GM21723 (cell line): ENCODE measurements around the gene VPS13D.

Experiments used
- ATAC-seq: cut with Tn5 transposase; IDR thresholded peaks from one replicate; pipeline ENCODE4 v1.9.1; 2021; ENCODE audit warnings: mild to moderate bottlenecking, moderate library complexity; ENCODE audit not compliant: unreplicated experiment

The VPS13D gene

DNA sequence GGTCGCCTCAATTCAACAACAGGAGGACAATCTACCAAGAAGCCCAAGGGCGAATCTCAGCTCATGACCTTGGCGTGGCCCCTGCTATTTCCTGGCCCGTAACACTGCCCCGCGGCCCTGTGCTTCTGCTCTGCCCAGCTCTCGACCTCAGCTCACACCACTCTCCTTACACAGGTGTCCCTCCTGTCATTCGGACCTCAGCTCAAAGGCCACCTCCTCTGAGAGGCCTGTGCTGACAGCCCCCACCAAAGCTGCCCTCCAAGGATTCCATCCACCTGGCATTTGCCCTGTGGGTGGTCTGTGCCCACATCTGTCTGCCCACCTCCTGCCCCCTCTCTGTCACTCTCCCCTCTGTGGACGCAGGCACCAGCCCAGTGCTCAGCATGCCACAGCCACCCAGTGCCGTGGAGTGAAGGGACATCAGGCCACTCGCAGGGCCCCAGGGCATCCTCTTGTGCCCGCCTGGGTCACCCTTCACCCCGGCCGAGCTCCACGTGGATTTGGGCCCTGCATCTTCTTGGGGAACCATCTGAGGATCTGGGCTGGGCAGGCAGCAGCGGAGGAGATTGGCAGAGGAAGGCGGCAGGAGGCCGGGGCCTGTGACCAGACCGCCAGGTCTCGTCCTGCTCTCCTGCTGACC is 317.9 kb downstream of the VPS13D start:
- ATAC-seq: no peak

DNA sequence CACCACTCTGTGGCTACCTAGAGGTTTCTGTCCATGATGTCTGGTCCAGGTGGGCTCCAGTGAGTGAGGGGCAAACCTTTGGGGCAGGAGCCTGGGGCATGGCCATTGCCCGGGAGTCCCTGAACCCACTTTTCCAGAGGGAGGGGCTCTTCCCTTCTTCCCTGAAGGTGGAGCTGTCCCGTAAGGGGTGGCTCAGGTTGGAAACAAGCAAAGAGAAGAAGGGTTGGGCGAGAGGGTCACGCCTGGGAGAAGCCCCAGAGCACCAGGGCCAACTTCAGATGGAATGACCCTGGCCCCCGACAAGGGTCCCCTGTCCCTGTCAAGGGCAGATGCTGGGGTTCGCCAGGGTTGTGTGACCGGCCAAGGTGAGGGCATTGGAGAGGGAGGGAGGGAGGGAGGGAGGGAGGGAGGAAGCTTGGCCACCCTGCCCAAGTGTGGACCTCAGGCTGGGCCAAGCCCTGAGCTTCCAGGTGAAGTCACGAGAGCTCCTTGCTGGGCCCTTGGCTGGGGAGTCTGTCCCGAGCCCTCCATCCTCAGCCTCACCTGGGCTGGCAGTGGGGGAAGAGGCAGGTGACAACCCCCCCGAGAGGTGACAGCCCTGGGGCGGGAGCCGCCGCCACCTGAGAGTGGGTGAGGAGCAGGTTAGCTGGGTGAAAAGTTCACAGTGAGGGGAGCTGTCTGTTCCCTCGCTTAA is 318.6 kb downstream of the VPS13D start:
- no peak for ATAC-seq

GRCh38 chr1:12548973-12549459 is 319.2 kb downstream of the VPS13D start:
- ATAC-seq: no peak

GRCh38 chr1:12549460-12550349 is 319.9 kb downstream of the VPS13D start:
- no peak for ATAC-seq

GRCh38 chr1:12551584-12551983 is 321.8 kb downstream of the VPS13D start:
- ATAC-seq: no peak

GRCh38 chr1:12552111-12552888 is 322.5 kb downstream of the VPS13D start:
- no peak for ATAC-seq

DNA sequence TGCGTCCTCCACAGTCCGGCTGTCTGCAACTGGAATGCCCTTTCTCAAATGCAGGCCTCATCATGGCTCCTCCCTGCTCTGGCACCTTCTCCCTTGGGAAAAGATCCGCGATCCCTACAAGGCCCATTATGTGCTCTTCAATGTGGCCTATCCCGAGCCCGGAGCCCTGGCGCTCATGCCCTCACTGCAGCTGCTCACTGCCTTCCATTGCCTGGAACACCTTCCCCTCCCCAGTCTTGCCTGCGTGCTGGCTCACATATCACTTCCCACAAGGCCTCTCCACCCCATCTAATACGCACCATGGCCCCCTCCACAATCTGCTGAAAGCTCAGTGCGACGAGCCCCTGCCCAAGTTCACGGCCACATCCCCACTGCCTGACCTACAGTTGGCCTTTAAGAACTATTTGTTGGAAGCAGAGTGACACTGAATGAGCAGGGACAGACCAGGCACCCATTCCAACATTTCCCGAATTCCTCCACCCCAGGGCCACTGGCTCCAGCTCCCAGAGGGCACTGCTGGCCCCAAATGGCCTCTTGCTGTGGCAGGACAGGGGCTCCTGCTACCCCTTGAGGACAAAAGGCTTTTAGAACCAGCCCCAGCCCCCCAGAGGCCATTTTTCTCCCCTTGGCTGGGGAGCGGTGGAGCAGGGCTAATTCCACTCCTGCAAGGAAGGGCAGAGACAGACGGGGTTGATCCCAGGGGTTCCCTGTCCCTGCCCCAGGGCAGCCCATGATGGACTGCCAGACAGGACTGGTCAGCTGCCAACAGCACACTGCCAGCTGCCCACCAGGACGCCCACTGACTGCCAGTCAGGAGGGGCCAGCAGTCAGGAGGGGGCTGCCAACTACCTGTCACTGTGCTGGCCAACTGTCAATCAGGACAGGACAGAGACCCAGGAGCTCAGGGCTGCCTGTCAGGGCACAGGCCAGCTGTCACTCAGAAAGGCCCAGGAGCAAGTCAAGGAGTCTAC is 323.4 kb downstream of the VPS13D start:
- ATAC-seq: no peak

DNA sequence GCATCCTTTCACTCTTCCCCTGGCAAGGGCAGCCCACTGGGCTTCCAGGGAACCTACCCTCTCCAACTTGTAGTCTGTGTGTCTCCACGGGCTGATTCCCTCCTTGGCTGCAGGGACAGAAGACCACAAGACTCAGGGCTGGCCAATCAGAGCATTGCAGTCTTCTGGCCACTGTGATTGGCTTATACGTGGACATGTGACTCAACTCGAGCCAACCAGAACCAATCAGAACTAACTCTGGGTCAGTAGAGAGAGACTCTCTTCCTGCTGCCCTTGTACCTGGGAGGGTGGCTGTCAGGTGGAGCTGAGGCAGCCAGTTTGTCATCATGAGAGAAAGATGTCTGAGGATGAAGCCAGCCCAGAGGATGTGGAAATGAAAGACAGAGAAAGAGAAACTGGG is 324.1 kb downstream of the VPS13D start:
- no peak for ATAC-seq

DNA sequence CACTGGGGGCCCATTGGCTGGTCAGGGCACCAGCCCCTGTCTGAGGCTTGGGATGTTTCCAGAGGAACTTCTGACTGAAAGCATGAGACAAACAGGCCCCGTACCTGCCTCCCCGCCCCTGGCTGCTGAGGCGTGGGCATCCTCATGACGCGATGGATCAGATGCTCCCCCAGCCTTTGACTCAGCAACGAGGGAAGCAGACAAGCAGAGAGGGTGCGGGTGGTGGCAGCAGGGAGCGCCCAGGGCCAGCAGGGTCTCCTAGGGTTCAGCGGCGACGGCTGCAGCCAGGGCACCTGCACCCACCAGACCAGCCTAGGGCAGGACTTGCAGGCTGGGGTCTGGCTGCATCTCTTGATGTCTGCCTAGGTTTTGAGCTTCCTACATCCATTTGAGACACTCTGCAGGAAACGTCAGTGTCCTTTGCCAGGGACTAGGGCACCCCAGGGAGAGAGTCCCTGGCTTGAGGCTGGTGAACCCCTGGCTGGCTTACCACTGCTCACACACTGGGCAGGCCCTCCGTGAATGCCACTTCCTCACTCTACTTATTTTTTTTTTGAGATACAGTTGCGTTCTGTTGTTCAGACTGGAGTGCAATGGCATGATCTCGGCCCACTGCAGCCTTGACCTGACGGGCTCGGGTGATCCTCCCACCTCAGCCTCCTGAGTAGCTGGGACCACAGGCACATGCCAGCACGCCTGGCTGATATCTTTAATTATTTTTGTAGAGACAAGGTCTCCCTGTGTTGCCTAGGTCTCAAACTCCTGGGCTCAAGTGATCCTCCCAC is 324.9 kb downstream of the VPS13D start:
- no peak for ATAC-seq

- ATAC-seq: no peak
These were observed 325.9 kb downstream of the VPS13D start for GRCh38 chr1:12555411-12556367.

- ATAC-seq: no peak
These were observed 326.6 kb downstream of the VPS13D start for GRCh38 chr1:12556368-12556930.

DNA sequence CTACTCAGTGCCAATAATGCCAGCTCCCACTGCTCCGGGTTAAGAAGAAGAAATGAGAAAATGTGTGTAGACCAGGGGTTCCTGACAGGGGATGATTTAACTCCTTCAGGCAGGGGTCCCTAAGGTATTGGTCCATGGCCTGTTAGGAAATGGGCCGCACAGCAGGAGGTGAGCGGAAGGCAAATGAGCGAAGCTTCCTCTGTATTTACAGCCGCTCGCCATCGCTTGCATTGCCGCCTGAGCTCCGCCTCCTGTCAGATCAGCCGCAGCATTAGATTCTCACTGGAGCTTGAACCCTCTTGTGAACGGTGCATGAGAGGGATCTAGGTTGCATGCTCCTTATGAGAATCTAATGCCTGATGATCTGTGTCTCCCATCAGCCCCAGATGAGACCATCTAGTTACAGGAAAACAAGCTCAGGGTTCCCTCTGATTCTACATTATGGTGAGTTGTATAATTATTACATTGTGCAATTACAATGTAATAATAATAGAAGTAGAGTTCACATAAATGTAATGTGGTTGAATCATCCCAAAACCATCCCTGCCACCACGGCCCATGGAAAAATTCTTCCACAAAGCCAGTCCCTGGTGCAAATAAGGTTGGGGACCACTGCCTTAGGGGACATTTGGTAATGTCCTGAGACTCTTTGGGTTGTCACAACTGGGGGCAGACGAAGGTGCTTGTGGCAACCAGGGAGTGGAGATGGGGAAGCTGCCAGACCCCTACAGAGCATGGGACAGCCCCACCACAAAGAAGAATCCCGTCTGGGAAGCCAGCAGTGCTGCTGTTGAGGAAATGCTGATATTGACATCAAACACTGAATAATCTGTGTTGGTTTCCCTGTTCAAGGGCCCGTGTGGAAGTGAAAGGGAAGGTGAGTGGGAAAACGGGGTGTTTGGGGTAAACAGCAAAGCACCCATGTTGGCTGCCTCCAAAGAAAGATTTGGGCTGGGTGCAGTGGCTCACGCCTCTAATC is 327.4 kb downstream of the VPS13D start:
- no peak for ATAC-seq

- ATAC-seq: no peak
These were observed 331.3 kb downstream of the VPS13D start for GRCh38 chr1:12561121-12561520.
